ENCODE results near the gene FAM181B.
A peak's percentile ranks its signal among the peaks of the same experiment; 100 is the strongest.

- TF ChIP-seq, protein P1, sequence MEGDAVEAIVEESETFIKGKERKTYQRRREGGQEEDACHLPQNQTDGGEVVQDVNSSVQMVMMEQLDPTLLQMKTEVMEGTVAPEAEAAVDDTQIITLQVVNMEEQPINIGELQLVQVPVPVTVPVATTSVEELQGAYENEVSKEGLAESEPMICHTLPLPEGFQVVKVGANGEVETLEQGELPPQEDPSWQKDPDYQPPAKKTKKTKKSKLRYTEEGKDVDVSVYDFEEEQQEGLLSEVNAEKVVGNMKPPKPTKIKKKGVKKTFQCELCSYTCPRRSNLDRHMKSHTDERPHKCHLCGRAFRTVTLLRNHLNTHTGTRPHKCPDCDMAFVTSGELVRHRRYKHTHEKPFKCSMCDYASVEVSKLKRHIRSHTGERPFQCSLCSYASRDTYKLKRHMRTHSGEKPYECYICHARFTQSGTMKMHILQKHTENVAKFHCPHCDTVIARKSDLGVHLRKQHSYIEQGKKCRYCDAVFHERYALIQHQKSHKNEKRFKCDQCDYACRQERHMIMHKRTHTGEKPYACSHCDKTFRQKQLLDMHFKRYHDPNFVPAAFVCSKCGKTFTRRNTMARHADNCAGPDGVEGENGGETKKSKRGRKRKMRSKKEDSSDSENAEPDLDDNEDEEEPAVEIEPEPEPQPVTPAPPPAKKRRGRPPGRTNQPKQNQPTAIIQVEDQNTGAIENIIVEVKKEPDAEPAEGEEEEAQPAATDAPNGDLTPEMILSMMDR (optimal IDR thresholded peaks at IDR 0.05 in 1 of 3, IDR thresholded peaks at IDR 0.05 in 1 of 3, conservative IDR thresholded peaks at IDR 0.05 in 1 of 3; ENCODE audit: extremely low read depth in 1 of 3, insufficient read depth in 2 of 3, low read length in 3 of 3) = peak in 1 of 3 experiments; percentile 4
- TF ChIP-seq EZH2 (IDR thresholded peaks at IDR 0.05; ENCODE audit: low read length) = peak; percentile 58
Observed at GRCh38 chr11:82732734-82733443, 775 bp downstream of the FAM181B start.
